ENCODE results near the gene GAB2.
"Not testable (repeated sequence)": the region's sequence is repeated elsewhere in the genome, so short reads cannot be mapped to it uniquely, and the experiment has no call there.

GAB2 gene

GRCh38 chr11:78313181-78313795 is 104.3 kb downstream of the GAB2 start:
- H3K36me3 Mint-ChIP-seq = no peaks in the 10 kb centered on the region
- H3K4me1 Mint-ChIP-seq = no peaks in the 10 kb centered on the region
- no peak overlapping the region for H3K27ac Mint-ChIP-seq
- no peaks in the 10 kb centered on the region for H3K9me3 Mint-ChIP-seq
- H3K4me3 Mint-ChIP-seq = no peak overlapping the region
- no peak for DNase-seq (ENCODE audit: low spot score in 2 of 2)
- no peak for ATAC-seq

GRCh38 chr11:78312712-78313111 is 104.9 kb downstream of the GAB2 start:
- no peaks in the 10 kb centered on the region for H3K36me3 Mint-ChIP-seq
- H3K27ac Mint-ChIP-seq = no peak overlapping the region
- no peaks in the 10 kb centered on the region for H3K9me3 Mint-ChIP-seq
- H3K4me1 Mint-ChIP-seq = no peaks in the 10 kb centered on the region
- DNase-seq (ENCODE audit: low spot score in 2 of 2) = no peak
- H3K4me3 Mint-ChIP-seq = no peak overlapping the region
- ATAC-seq = peak; percentile 60

GRCh38 chr11:78311702-78312371 is 105.8 kb downstream of the GAB2 start:
- Mint-ChIP-seq H3K36me3 (no peaks in the 10 kb centered on the region), H3K9me3 (no peaks in the 10 kb centered on the region), H3K4me1 (no peaks in the 10 kb centered on the region), H3K4me3 (no peak overlapping the region), H3K27ac (no peak overlapping the region)
- DNase-seq (ENCODE audit: low spot score in 2 of 2) (no peak), ATAC-seq (no peak)

GRCh38 chr11:78310500-78310909 is 107.1 kb downstream of the GAB2 start:
- Mint-ChIP-seq H3K27ac (no peak overlapping the region), H3K4me1 (no peaks in the 10 kb centered on the region), H3K9me3 (no peaks in the 10 kb centered on the region), H3K4me3 (no peak overlapping the region), H3K36me3 (no peaks in the 10 kb centered on the region)
- no peak for ATAC-seq
- no peak for DNase-seq (ENCODE audit: low spot score in 2 of 2)

DNA sequence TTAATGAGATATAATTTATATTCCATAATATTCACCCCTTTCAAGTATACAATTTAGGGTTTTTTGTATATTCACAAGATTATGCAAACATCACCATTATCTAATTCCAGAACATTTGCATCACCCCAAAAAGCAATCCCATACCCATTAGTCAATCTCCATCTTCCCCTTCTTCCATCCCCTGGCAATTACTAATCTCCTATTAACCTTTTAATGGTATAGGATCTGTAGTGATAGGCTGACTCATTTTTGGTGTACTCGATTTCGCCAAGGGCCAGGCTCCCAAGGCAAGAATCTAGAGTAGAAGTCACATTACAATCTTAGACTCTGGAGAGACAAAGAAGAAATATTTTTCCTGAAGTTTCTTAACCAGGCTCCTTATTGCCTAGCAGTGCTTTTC is 113.4 kb downstream of the GAB2 start:
- Mint-ChIP-seq H3K27ac (no peak overlapping the region), H3K9me3 (no peaks in the 10 kb centered on the region), H3K36me3 (no peaks in the 10 kb centered on the region), H3K4me1 (no peaks in the 10 kb centered on the region), H3K4me3 (no peak overlapping the region)
- ATAC-seq (no peak), DNase-seq (ENCODE audit: low spot score in 2 of 2) (no peak)

DNA sequence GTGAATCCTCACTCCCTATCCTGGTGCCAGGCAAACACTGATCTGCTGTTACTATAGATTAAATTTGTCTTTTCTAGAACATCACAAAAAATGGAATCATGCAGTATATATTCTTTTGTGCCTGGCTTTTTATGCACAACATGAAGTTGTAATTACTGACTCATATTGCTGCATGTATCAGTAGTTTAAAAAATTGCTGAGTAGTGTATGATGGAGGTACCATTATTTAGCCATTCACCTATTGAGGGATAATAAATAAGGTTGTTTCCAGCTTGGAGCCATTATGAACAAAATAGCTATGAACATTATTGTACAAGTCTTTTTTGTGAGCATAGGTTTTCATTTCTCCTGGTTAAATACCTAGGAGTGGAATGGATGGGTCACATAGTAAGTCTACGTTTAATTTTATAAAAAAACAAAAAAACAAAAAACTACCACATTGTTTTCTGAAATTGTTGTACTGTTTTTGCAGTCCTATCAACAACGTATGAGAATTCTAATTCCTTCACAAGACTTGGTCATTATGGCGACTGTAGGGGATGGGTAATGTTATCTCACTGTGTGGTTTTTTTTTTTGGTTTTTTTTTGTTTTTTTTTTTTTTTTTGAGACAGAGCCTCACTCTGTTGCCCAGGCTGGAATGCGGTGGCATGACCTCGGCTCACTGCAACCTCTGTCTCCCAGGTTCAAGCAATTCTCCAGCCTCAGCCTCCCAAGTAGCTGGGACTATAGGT is 117.3 kb downstream of the GAB2 start:
- Mint-ChIP-seq H3K4me1 (no peaks in the 10 kb centered on the region), H3K9me3 (no peaks in the 10 kb centered on the region), H3K4me3 (no peak overlapping the region), H3K36me3 (no peaks in the 10 kb centered on the region), H3K27ac (no peak overlapping the region)
- no peak for ATAC-seq
- no peak for DNase-seq (ENCODE audit: low spot score in 2 of 2)

GRCh38 chr11:78299000-78299710 is 118.5 kb downstream of the GAB2 start:
- ATAC-seq (no peak), DNase-seq (ENCODE audit: low spot score in 2 of 2) (no peak)
- H3K9me3 Mint-ChIP-seq = no peaks in the 10 kb centered on the region
- no peaks in the 10 kb centered on the region for H3K4me1 Mint-ChIP-seq
- H3K36me3 Mint-ChIP-seq = no peaks in the 10 kb centered on the region
- H3K27ac Mint-ChIP-seq = no peak overlapping the region
- no peak overlapping the region for H3K4me3 Mint-ChIP-seq

DNA sequence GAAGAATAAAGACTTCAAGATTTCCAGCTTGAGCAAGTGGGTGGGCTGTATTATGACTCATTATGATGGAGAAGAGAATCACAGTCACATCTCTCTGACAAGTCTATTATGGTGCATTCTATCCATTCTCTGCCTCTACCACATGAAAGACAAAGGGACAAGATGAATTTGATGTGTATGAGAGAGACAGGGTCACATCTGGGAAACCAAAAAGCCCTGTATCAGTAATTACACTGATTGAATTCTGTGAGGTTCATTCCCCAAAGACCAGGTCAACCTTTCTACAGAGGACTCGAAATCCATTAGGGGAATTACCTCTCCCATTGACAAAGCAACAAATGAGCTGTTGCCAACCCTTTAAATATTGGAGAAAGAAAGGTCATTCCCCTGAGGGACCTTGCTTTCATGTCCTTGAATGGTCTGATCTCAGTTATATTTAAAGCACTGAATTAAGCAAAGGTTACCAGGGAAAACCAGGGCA is 119.3 kb downstream of the GAB2 start:
- H3K4me1 Mint-ChIP-seq = no peaks in the 10 kb centered on the region
- H3K27ac Mint-ChIP-seq = no peak overlapping the region
- no peak for DNase-seq (ENCODE audit: low spot score in 2 of 2)
- no peak overlapping the region for H3K4me3 Mint-ChIP-seq
- ATAC-seq = peak; percentile 75
- no peaks in the 10 kb centered on the region for H3K36me3 Mint-ChIP-seq
- H3K9me3 Mint-ChIP-seq = no peaks in the 10 kb centered on the region

DNA sequence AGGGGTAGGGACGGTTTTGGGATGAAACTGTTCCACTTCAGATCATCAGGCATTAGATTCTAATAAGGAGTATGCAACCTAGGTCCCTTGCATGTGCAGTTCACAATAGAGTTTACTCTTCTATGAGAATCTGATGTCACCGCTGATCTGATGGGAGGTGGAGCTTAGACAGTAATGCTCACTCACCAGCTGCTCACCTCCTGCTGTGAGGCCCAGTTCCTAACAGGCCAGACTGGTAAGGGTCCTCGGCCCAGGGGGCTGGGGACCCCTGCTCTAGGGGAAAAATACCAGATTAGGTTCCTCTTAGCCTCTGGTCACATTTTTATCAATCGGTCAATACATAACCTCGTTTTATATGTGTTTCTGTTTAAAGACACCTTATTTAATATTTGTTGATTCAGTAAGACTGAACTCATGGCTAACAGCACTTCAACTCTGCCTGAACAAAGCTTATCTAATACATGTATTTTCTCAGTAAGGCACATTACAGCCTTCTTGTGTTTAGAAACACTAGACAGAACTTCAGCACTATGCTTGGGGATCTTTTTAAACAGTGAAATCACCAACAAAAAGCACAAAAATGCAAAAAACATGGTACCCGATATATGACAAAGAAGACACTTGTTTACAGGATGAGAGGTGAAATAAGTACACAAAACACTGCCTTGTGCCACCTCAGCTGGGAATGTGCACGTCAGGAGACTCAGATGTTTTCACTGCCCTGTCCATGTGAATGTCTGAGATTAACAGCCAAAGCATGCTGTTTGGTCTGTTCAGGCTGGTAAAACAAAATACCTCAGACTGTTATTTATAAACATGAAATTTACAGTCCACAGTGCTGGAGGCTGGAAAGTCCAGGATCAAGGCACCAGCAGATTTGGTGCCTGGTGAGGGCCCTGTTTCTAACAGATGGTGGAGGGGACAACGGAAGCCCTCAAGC is 121.4 kb downstream of the GAB2 start:
- no peaks in the 10 kb centered on the region for H3K36me3 Mint-ChIP-seq
- ATAC-seq (no peak), DNase-seq (ENCODE audit: low spot score in 2 of 2) (no peak)
- no peaks in the 10 kb centered on the region for H3K4me1 Mint-ChIP-seq
- no peak overlapping the region for H3K4me3 Mint-ChIP-seq
- H3K9me3 Mint-ChIP-seq = no peaks in the 10 kb centered on the region
- no peak overlapping the region for H3K27ac Mint-ChIP-seq

- no peak overlapping the region for H3K27ac Mint-ChIP-seq
- no peak for DNase-seq (ENCODE audit: low spot score in 2 of 2)
- peaks cover 5% of the 10 kb centered on the region for H3K4me1 Mint-ChIP-seq
- no peaks in the 10 kb centered on the region for H3K9me3 Mint-ChIP-seq
- peaks cover 3% of the 10 kb centered on the region for H3K36me3 Mint-ChIP-seq
- ATAC-seq = no peak
- no peak overlapping the region for H3K4me3 Mint-ChIP-seq
Observed at GRCh38 chr11:78295347-78295746, 122.3 kb downstream of the GAB2 start.

GRCh38 chr11:78294100-78294499 is 123.5 kb downstream of the GAB2 start:
- H3K9me3 Mint-ChIP-seq; H3K4me3 Mint-ChIP-seq; DNase-seq (ENCODE audit: low spot score in 2 of 2); H3K36me3 Mint-ChIP-seq; H3K27ac Mint-ChIP-seq; ATAC-seq: not testable (repeated sequence)
- H3K4me1 Mint-ChIP-seq = peaks cover 16% of the 10 kb centered on the region

DNA sequence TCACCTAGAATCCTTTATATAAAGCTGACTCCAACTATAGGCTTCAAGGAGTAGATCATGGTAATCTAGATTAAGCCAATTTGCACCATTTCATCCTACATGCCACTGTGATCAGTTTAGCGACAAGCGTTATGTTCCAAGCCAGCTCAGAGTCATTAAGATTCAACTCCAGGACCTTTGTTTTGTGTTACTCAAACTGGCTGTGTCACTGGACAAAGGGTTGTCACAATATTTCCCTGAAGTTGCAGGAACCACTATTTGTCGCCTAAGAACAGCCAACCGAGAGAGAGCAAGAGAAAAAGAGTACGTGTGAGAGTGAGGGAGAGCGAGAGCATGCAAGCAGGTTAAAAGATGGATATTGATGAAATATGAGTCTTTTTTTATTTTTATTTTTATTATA is 124.1 kb downstream of the GAB2 start:
- H3K9me3 Mint-ChIP-seq = peaks cover 2% of the 10 kb centered on the region
- DNase-seq (ENCODE audit: low spot score in 2 of 2) (no peak), ATAC-seq (no peak)
- H3K4me3 Mint-ChIP-seq = no peak overlapping the region
- no peak overlapping the region for H3K27ac Mint-ChIP-seq
- H3K36me3 Mint-ChIP-seq = peaks cover 4% of the 10 kb centered on the region
- H3K4me1 Mint-ChIP-seq = peaks cover 16% of the 10 kb centered on the region

DNA sequence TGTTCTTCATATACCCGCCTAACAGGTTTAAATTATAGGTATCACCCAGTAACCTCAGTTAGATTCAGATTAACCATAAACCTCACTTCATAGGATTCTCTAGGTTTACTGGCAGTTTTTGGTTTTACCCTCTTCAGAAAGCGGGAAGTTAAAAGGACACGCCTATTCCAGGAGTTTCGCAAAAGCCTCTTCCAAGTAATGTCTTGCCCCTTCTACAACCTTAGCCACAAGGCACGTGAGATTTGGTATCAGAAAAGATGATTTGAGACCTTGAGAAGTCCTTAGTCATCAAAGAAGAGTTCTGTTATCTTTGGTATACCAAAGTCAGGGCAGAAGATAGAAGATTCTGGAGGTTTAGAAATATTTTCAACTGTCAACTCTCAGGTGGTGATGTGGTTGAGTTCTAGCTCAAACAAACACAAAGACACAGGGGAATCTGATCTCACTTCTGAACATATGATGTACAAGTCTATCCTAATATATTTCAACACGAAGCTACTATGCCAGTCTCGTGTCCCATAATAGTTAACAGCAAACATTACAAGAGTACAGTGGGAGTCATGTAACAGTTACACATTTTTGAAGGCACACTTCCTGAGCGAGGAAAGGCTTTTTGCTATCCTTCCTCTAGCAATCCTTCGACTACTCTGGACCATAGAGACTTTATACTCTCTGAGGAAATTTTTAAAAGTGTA is 125.4 kb downstream of the GAB2 start:
- Mint-ChIP-seq H3K4me1 (peaks cover 16% of the 10 kb centered on the region), H3K9me3 (peaks cover 2% of the 10 kb centered on the region), H3K4me3 (no peak overlapping the region), H3K27ac (no peak overlapping the region), H3K36me3 (peaks cover 4% of the 10 kb centered on the region)
- no peak for DNase-seq (ENCODE audit: low spot score in 2 of 2)
- peak; percentile 78 for ATAC-seq

- no peak for DNase-seq (ENCODE audit: low spot score in 2 of 2)
- Mint-ChIP-seq H3K9me3 (peaks cover 2% of the 10 kb centered on the region), H3K36me3 (peaks cover 4% of the 10 kb centered on the region), H3K4me3 (no peak overlapping the region), H3K27ac (no peak overlapping the region), H3K4me1 (peaks cover 16% of the 10 kb centered on the region)
- ATAC-seq = peak; percentile 83
Observed at GRCh38 chr11:78291503-78292108, 126.0 kb downstream of the GAB2 start.
